IMR-90 (cell line): ENCODE data around the gene HNRNPLL. TPM values are rescaled to one million over a fixed set of nuclear protein-coding genes. Genes with fewer than 3 reads are reported as not detected.

ENCODE experiments used
- ATAC-seq: fragments of 200-7000 bp; cut with Tn5 transposase; 2 replicates; pipeline ENCODE4 v1.9.1; 2020; ENCODE audit warnings: low read depth, mild to moderate bottlenecking, moderate library complexity
- BruUV-seq: library from RNA; stranded (reverse); fragments of 400-500 nt; replicated peaks from 2 replicates; lab custom pipeline; 2021; lab: Mats Ljungman, UMichigan
- CTCF ChIA-PET: fragments of 300-600 bp; formaldehyde crosslinking; extraction: SDS; loops from one replicate; lab custom pipeline; 2021; ENCODE audit warnings: antibody characterized with exemption; lab: Yijun Ruan, JAX
- POLR2A ChIA-PET: fragments of 300-600 bp; sonication (Branson Sonifier 250); formaldehyde crosslinking; loops from one replicate; lab custom pipeline; 2022; ENCODE audit warnings: antibody characterized with exemption; ENCODE audit not compliant: unreplicated experiment; lab: Charles Lee
- DNase-seq: peaks from one replicate; pipeline ENCODE4 v3.0.0; 2013
- H2AFZ ChIP-seq: replicated peaks from 2 replicates; pipeline ENCODE3; 2013; ENCODE audit warnings: low read length, mild to moderate bottlenecking; ENCODE audit not compliant: poor library complexity
- H2AK5ac ChIP-seq: 2 replicates; pipeline ENCODE4 v1.6.1; 2013; ENCODE audit warnings: low read depth, low read length, inconsistent platforms
- H2AK9ac ChIP-seq: replicated peaks from 2 replicates; pipeline ENCODE3; 2013; ENCODE audit warnings: mild to moderate bottlenecking, low read depth, low read length, moderate library complexity; ENCODE audit not compliant: poor library complexity
- H2BK120ac ChIP-seq: 2 replicates; pipeline ENCODE4 v1.6.1; 2013; ENCODE audit warnings: low read depth, low read length, inconsistent platforms
- H2BK15ac ChIP-seq: 3 replicates; pipeline ENCODE4 v1.6.1; 2013; ENCODE audit warnings: low read depth, low read length, inconsistent platforms
- H2BK20ac ChIP-seq: 2 replicates; pipeline ENCODE4 v1.6.1; 2013; ENCODE audit warnings: low read depth, mild to moderate bottlenecking, inconsistent platforms, low read length, moderate library complexity
- H2BK5ac ChIP-seq: 2 replicates; pipeline ENCODE4 v1.6.1; 2013; ENCODE audit warnings: mild to moderate bottlenecking, low read depth, low read length, inconsistent platforms; ENCODE audit not compliant: poor library complexity, severe bottlenecking
- H3K14ac ChIP-seq: replicated peaks from 2 replicates; pipeline ENCODE4 v1.6.1; 2013; ENCODE audit warnings: low read depth, low read length, inconsistent platforms
- H3K18ac ChIP-seq: 2 replicates; pipeline ENCODE4 v1.6.1; 2013; ENCODE audit warnings: low read depth, low read length, control low read depth
- H3K23ac ChIP-seq: 2 replicates; pipeline ENCODE4 v1.6.1; 2013; ENCODE audit warnings: low read depth, low read length, inconsistent platforms
- H3K27ac ChIP-seq: 2 replicates; pipeline ENCODE4 v1.5.1; 2013; ENCODE audit warnings: mild to moderate bottlenecking, control low read depth, low read length; ENCODE audit not compliant: insufficient read depth
- H3K27me3 ChIP-seq: 2 replicates; pipeline ENCODE4 v1.6.1; 2013; ENCODE audit warnings: low read length; ENCODE audit not compliant: control insufficient read depth, insufficient read depth
- H3K36me3 ChIP-seq: 2 replicates; pipeline ENCODE4 v1.6.1; 2013; ENCODE audit warnings: low read length, mixed read lengths; ENCODE audit not compliant: control insufficient read depth, insufficient read depth
- H3K4ac ChIP-seq: 2 replicates; pipeline ENCODE4 v1.6.1; 2013; ENCODE audit warnings: low read depth, low read length, inconsistent platforms
- H3K4me1 ChIP-seq: 2 replicates; pipeline ENCODE4 v1.6.1; 2013; ENCODE audit warnings: low read length, mixed read lengths; ENCODE audit not compliant: control insufficient read depth, insufficient read depth
- H3K4me2 ChIP-seq: 2 replicates; pipeline ENCODE4 v1.6.1; 2013; ENCODE audit warnings: low read depth, mild to moderate bottlenecking, control low read depth, low read length, moderate library complexity
- H3K4me3 ChIP-seq: 2 replicates; pipeline ENCODE4 v1.5.1; 2013; ENCODE audit warnings: low read depth, mild to moderate bottlenecking, control low read depth, low read length, moderate library complexity; ENCODE audit not compliant: insufficient read depth
- H3K56ac ChIP-seq: 2 replicates; pipeline ENCODE4 v1.6.1; 2013; ENCODE audit warnings: low read length, inconsistent platforms; ENCODE audit not compliant: insufficient read depth; ENCODE audit errors: extremely low read depth
- H3K79me1 ChIP-seq, 2 experiments: 2 replicates each; pipeline ENCODE4 v1.6.1; 2013; ENCODE audit warnings: low read length in 2 of 2, inconsistent platforms in 1 of 2, low read depth in 1 of 2
- H3K9ac ChIP-seq: 2 replicates; pipeline ENCODE4 v1.6.1; 2013; ENCODE audit warnings: low read depth, low read length, control low read depth
- H3K9me1 ChIP-seq: 2 replicates; pipeline ENCODE4 v1.6.1; 2013; ENCODE audit warnings: low read length, inconsistent platforms; ENCODE audit not compliant: insufficient read depth
- H3K9me3 ChIP-seq: 2 replicates; pipeline ENCODE4 v1.6.1; 2013; ENCODE audit warnings: low read length; ENCODE audit not compliant: control insufficient read depth, insufficient read depth
- H4K20me1 ChIP-seq: 2 replicates; pipeline ENCODE4 v1.6.1; 2013; ENCODE audit warnings: low read length, inconsistent platforms; ENCODE audit not compliant: insufficient read depth
- H4K5ac ChIP-seq: 2 replicates; pipeline ENCODE4 v1.6.1; 2013; ENCODE audit warnings: mild to moderate bottlenecking, low read depth, low read length, control low read depth
- H4K8ac ChIP-seq, 2 experiments: 2 replicates each; pipeline ENCODE4 v1.6.1; 2013; ENCODE audit warnings: low read depth in 2 of 2, low read length in 2 of 2, control low read depth in 1 of 2, inconsistent platforms in 1 of 2
- H4K91ac ChIP-seq: 2 replicates; pipeline ENCODE4 v1.6.1; 2013; ENCODE audit warnings: low read depth, low read length, inconsistent platforms; ENCODE audit not compliant: insufficient read depth
- CEBPB ChIP-seq: IDR thresholded peaks from 2 replicates; pipeline ENCODE4 v1.6.1; 2012; ENCODE audit warnings: low read depth, low read length, improper control_type of control experiment
- MAFK ChIP-seq: IDR thresholded peaks from 2 replicates; pipeline ENCODE4 v1.6.1; 2012; ENCODE audit warnings: low read depth, low read length, improper control_type of control experiment
- WGBS, 2 experiments: methylation state at CpG; one replicate each; pipeline versions ENCODE4 v1.1.5 to v1.1.7; 2013; ENCODE audit warnings: missing lambda C conversion rate in 2 of 2; ENCODE audit not compliant: insufficient read length in 1 of 2; ENCODE audit errors: extremely low coverage in 2 of 2; 5-methylcytosine and 5-hydroxymethylcytosine counted together
- dilution Hi-C: fragments of 300-500 bp; cut with HindIII; formaldehyde crosslinking; loops from one replicate; pipeline ENCODE4 v1.14.3; 2018; ENCODE audit warnings: low sequenced_read_pairs; ENCODE audit not compliant: unreplicated experiment
- in situ Hi-C: fragments of 300-500 bp; cut with MboI; formaldehyde crosslinking; loops from 3 replicates; pipeline ENCODE4 v1.14.3; 2019; ENCODE audit warnings: low sequenced_read_pairs, inconsistent platforms, mixed read lengths
- intact Hi-C: fragments of 100-400 bp; cut with micrococcal nuclease; formaldehyde crosslinking; loops from 2 replicates; pipeline ENCODE4 v1.10.0; 2022
- polyA plus RNA-seq, 3 experiments: library from polyadenylated mRNA; depleted of rRNA; stranded (reverse); fragments of >200 nt; gene quantifications; 2 replicates each; pipeline ENCODE4 v1.2.3, GENCODE V29; 2012; ENCODE audit warnings: low replicate concordance in 1 of 3
- total RNA-seq: library from RNA; depleted of rRNA; stranded (reverse); fragments of >200 nt; gene quantifications from 2 replicates; pipeline ENCODE4 v1.2.3, GENCODE V29; 2012
- TF ChIP-seq, protein P1 (sequence below): fragments of 150-350 bp; IDR thresholded peaks from 2 replicates; pipeline ENCODE4 v1.6.1; 2016; ENCODE audit warnings: low read depth, mild to moderate bottlenecking, low read length, moderate library complexity, borderline replicate concordance

The HNRNPLL gene
- total and polyA plus RNA-seq, 2 of the 4 experiments (the other 2 are of a cell fraction) = 23.7 to 53.1 TPM

DNA sequence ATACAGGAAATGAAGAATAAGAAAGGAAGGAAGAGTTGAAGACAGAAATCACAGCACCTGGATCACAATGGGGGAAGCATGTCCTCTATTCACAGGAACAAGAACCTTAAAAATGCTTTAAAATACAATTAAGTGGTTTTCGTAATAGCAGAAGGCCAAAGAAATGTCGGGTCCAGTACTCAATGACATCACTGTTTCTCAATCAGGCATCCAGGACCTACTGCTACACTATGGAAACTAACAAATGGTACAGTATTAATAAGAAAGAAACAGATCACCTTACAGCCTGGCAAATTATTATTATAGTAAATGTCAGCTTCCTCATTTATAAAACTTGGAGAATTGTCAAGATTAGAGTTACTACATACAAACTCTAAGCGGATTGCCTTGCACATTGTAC is 15.8 kb downstream of the HNRNPLL start:
- Histone ChIP-seq H2BK120ac (no peak overlapping the region), H3K4ac (no peak overlapping the region), H3K4me2 (no peak overlapping the region), H3K9me1 (peaks cover 7% of the 10 kb centered on the region), H3K36me3 (peaks cover 18% of the 10 kb centered on the region), H3K79me1 (peaks cover 10 to 61% of the 10 kb centered on the region in 2 experiments), H3K4me1 (peaks cover 12% of the 10 kb centered on the region), H2AFZ (no peak overlapping the region), H3K4me3 (no peak overlapping the region), H3K14ac (0 out of 2 replicates have a peak overlapping the region, but pooled peaks have one; percentile 9), H2BK15ac (no peak overlapping the region), H2BK20ac (no peak overlapping the region), H4K20me1 (peaks cover 57% of the 10 kb centered on the region), H4K8ac (no peak overlapping the region), H3K27me3 (no peaks in the 10 kb centered on the region), H3K9me3 (no peaks in the 10 kb centered on the region), H3K9ac (no peak overlapping the region), H3K27ac (no peak overlapping the region), H3K23ac (peak overlapping the region; percentile 17; the same call in 1 of the 2 replicates), H4K91ac (no peak overlapping the region), H2AK9ac (no peak overlapping the region), H2AK5ac (no peak overlapping the region), H3K56ac (no peak overlapping the region), H4K5ac (no peak overlapping the region), H2BK5ac (no peak overlapping the region), H3K18ac (no peak overlapping the region; the same call in 1 of the 2 replicates)
- no peak for ATAC-seq
- peak; percentile 27 for DNase-seq
- intact Hi-C loops (no loop called here), dilution Hi-C loops (no loop called here), in situ Hi-C loops (no loop called here)
- TF ChIP-seq MAFK (no peak), CEBPB (no peak)
- TF ChIP-seq, protein P1, sequence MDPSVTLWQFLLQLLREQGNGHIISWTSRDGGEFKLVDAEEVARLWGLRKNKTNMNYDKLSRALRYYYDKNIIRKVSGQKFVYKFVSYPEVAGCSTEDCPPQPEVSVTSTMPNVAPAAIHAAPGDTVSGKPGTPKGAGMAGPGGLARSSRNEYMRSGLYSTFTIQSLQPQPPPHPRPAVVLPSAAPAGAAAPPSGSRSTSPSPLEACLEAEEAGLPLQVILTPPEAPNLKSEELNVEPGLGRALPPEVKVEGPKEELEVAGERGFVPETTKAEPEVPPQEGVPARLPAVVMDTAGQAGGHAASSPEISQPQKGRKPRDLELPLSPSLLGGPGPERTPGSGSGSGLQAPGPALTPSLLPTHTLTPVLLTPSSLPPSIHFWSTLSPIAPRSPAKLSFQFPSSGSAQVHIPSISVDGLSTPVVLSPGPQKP = no peak
- no TSS peak for BruUV-seq
- POLR2A ChIA-PET = no interaction called here
- WGBS, 2 experiments = no CpG with 5 or more reads among the region's 3 CpGs
- CTCF ChIA-PET = no interaction called here
